TTC549 (cell line): ENCODE data around the gene LCTL.

Experiments
- FAIRE-seq: peaks from 2 replicates; lab custom pipeline; 2012; peaks lifted over from hg19 to GRCh38; lab: Jason Lieb, UNC

LCTL gene

DNA sequence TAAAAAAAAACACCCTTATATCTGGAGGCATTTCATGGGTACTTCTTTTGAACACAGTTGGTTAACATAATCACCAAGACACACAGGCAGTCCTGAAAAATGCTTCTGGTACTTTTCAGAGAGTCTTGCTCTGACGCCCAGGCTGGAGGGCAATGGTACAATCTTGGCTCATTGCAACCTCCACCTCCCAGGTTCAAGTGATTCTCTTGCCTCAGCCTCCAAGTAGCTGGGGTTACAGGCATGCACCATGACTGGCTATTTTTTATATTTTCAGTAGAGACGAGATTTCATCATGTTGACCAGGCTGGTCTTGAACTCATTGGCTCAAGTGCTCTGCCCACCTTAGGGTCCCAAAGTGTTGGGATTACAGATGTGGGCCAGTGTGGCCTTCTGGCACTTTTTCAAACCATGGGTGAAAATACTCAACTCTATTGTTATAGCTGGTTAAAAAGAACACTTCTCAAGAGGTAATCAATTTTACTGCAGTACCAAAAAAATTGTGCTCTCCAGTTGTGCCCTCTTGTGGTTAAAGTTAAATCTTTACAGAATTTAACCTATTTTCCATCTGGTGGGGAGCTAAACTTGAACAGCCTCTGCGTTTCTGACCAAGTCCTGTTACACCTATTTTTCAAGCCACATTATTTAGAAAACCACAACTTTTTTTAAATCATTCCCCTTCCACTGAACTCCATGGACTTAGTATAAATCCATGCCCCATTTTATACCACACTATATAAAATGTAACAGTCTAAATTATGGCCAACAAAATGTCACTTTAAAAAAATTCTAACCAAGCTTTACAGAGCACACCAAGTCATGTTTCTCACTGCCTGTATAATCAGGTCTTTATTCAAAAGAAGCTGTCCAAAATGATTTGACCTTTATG, 67.1 kb downstream of the LCTL start:
- peak; percentile 22 for FAIRE-seq
